Measurements from ENCODE around the gene RASAL2.

DNA sequence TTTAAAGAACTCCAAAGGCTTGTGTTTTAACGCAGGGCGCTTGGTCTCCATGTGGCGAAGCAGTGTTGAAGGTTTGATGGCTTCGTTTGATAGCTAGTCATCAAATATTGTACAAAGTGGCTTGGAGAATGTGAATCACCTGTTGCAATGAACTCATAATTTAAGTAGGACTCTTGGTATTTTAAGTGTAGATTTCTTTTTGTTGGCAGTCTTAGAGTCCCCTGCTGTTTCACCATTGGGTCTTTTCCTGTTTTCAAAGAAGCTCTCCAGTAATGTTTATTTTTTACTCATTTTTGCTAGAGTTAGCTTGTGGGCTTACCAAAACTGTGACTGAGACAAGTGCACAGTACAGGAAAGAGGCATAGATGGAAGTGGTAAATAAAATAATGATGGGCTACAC is 26.2 kb downstream of the RASAL2 start:
- TF ChIP-seq CTCF (IDR thresholded peaks at IDR 0.05) (no peak), EZH2phosphoT487 (IDR thresholded peaks at IDR 0.05) (no peak), EZH2 (IDR thresholded peaks at IDR 0.05) (no peak)

Measured in neural progenitor cell (in vitro differentiated cells).